Karpas-422 (cell line): ENCODE results near the gene MMP17. TPM values are rescaled to one million over a fixed set of nuclear protein-coding genes. Genes with fewer than 3 reads are reported as not detected.

Source experiments
- DNase-seq: peaks from one replicate; pipeline ENCODE4 v3.0.0-alpha.2; 2015
- H2AFZ ChIP-seq: fragments of 200-600 bp; sonication (generic); 2 replicates; pipeline ENCODE4 v1.6.1; 2014; ENCODE audit warnings: antibody characterized with exemption, low read length, mixed read lengths
- H3K27ac ChIP-seq: fragments of 200-600 bp; sonication (generic); 2 replicates; pipeline ENCODE4 v1.5.1; 2014; ENCODE audit warnings: mild to moderate bottlenecking, low read length, moderate library complexity
- H3K27me3 ChIP-seq: fragments of 200-600 bp; sonication (generic); 2 replicates; pipeline ENCODE4 v1.6.1; 2014; ENCODE audit warnings: low read length, mixed read lengths
- H3K36me3 ChIP-seq: fragments of 200-600 bp; sonication (generic); 2 replicates; pipeline ENCODE4 v1.6.1; 2014; ENCODE audit warnings: low read length, mixed read lengths; ENCODE audit not compliant: insufficient read depth
- H3K4me1 ChIP-seq: fragments of 200-600 bp; sonication (generic); 2 replicates; pipeline ENCODE4 v1.6.1; 2014; ENCODE audit warnings: mild to moderate bottlenecking, low read length, mixed read lengths
- H3K4me2 ChIP-seq: fragments of 200-600 bp; sonication (generic); 2 replicates; pipeline ENCODE4 v1.6.1; 2014; ENCODE audit warnings: low read length, low read depth, mild to moderate bottlenecking; ENCODE audit not compliant: poor library complexity, severe bottlenecking
- H3K4me3 ChIP-seq: fragments of 200-600 bp; sonication (generic); 2 replicates; pipeline ENCODE4 v1.5.1; 2014; ENCODE audit warnings: mild to moderate bottlenecking, antibody characterized with exemption, low read length, mixed read lengths
- H3K79me2 ChIP-seq: fragments of 200-600 bp; sonication (generic); 2 replicates; pipeline ENCODE4 v1.6.1; 2014; ENCODE audit warnings: mild to moderate bottlenecking, low read length, mixed read lengths
- H3K9ac ChIP-seq: fragments of 200-600 bp; sonication (generic); 2 replicates; pipeline ENCODE4 v1.6.0; 2014; ENCODE audit warnings: low read length
- H3K9me2 ChIP-seq: fragments of 200-600 bp; sonication (generic), shearing (Covaris generic); replicated peaks from 2 replicates; pipeline ENCODE4 v1.6.0; 2014; ENCODE audit warnings: mild to moderate bottlenecking, low read length, moderate library complexity; ENCODE audit not compliant: insufficient read depth
- H3K9me3 ChIP-seq: fragments of 300-700, 200-600 bp; sonication (generic); 2 replicates; pipeline ENCODE4 v1.6.1; 2014; ENCODE audit warnings: low read length, mixed read lengths
- H4K20me1 ChIP-seq: fragments of 200-600 bp; sonication (generic); 2 replicates; pipeline ENCODE4 v1.6.1; 2014; ENCODE audit warnings: mild to moderate bottlenecking, antibody characterized with exemption, low read length, low read depth; ENCODE audit not compliant: insufficient read depth
- total RNA-seq: library from RNA; depleted of rRNA; stranded (reverse); fragments of >200 nt; shearing (Covaris generic); gene quantifications from 2 replicates; pipeline ENCODE4 v1.2.3, GENCODE V29; 2014; ENCODE audit warnings: low replicate concordance

The MMP17 gene
- total RNA-seq, 1 experiment from 2014 or later, result not detected

- Histone ChIP-seq H3K4me1 (no peaks in the 10 kb centered on the region), H2AFZ (no peak overlapping the region), H3K4me3 (no peak overlapping the region), H3K9me2 (no peaks in the 10 kb centered on the region), H3K27ac (no peak overlapping the region), H4K20me1 (no peaks in the 10 kb centered on the region), H3K27me3 (no peaks in the 10 kb centered on the region), H3K4me2 (no peak overlapping the region), H3K36me3 (no peaks in the 10 kb centered on the region), H3K79me2 (no peaks in the 10 kb centered on the region), H3K9me3 (no peaks in the 10 kb centered on the region), H3K9ac (no peak overlapping the region)
- no peak for DNase-seq
These were observed 7.5 kb downstream of the MMP17 start for GRCh38 chr12:131835616-131836171.

GRCh38 chr12:131836193-131836592 lies 8.0 kb downstream of the MMP17 start:
- Histone ChIP-seq H3K4me3 (no peak overlapping the region), H3K4me2 (no peak overlapping the region), H4K20me1 (no peaks in the 10 kb centered on the region), H3K27me3 (no peaks in the 10 kb centered on the region), H3K9me3 (no peaks in the 10 kb centered on the region), H3K36me3 (no peaks in the 10 kb centered on the region), H3K27ac (no peak overlapping the region), H2AFZ (no peak overlapping the region), H3K4me1 (no peaks in the 10 kb centered on the region), H3K79me2 (no peaks in the 10 kb centered on the region), H3K9ac (no peak overlapping the region), H3K9me2 (no peaks in the 10 kb centered on the region)
- DNase-seq, result no peak

GRCh38 chr12:131836714-131837397 lies 8.7 kb downstream of the MMP17 start:
- Histone ChIP-seq H3K27ac (no peak overlapping the region), H3K4me2 (no peak overlapping the region), H3K9me3 (no peaks in the 10 kb centered on the region), H3K36me3 (no peaks in the 10 kb centered on the region), H3K4me1 (no peaks in the 10 kb centered on the region), H3K79me2 (no peaks in the 10 kb centered on the region), H3K4me3 (no peak overlapping the region), H3K9me2 (no peaks in the 10 kb centered on the region), H4K20me1 (no peaks in the 10 kb centered on the region), H3K9ac (no peak overlapping the region), H3K27me3 (no peaks in the 10 kb centered on the region), H2AFZ (no peak overlapping the region)
- no peak for DNase-seq

DNA sequence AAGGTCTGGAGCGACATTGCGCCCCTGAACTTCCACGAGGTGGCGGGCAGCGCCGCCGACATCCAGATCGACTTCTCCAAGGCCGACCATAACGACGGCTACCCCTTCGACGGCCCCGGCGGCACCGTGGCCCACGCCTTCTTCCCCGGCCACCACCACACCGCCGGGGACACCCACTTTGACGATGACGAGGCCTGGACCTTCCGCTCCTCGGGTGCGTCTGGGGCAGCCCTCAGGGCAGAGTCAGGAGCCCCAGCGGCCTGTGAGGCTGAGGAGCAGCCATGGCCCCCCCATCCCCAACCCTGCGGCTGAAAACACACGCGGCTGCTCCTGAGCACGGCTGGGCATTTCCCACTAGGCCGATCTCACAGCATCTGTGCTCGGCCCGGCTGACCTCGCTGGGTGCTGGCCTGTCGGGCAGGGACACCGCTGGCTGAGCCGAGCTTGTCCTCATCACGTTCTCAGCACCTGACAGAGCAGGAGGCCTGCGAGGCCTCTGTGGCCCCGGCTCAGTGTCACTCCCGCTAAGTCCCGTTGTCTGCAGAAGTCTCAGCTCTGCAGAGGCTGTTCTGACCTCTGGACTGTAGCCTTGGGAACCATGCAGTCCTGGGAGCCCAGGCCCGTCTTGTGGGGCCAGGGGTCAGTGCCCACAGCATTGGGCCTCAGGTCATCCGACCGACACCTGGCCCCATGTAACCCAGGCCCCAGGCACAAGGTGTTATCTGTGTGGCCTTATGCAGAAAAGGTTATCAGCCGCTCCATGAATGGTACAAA lies 12.6 kb downstream of the MMP17 start:
- no peak for DNase-seq
- H2AFZ ChIP-seq, result no peak overlapping the region
- H3K9me2 ChIP-seq, result no peaks in the 10 kb centered on the region
- H4K20me1 ChIP-seq, result no peaks in the 10 kb centered on the region
- no peaks in the 10 kb centered on the region for H3K9me3 ChIP-seq
- H3K4me3 ChIP-seq, result no peak overlapping the region
- no peak overlapping the region for H3K27ac ChIP-seq
- H3K27me3 ChIP-seq, result no peaks in the 10 kb centered on the region
- H3K4me1 ChIP-seq, result no peaks in the 10 kb centered on the region
- no peaks in the 10 kb centered on the region for H3K36me3 ChIP-seq
- no peaks in the 10 kb centered on the region for H3K79me2 ChIP-seq
- no peak overlapping the region for H3K4me2 ChIP-seq
- no peak overlapping the region for H3K9ac ChIP-seq

GRCh38 chr12:131841547-131841946 lies 13.4 kb downstream of the MMP17 start:
- Histone ChIP-seq H3K4me3 (no peak overlapping the region), H3K9me2 (no peaks in the 10 kb centered on the region), H2AFZ (no peak overlapping the region), H3K9me3 (no peaks in the 10 kb centered on the region), H3K27me3 (no peaks in the 10 kb centered on the region), H3K27ac (no peak overlapping the region), H3K79me2 (no peaks in the 10 kb centered on the region), H4K20me1 (no peaks in the 10 kb centered on the region), H3K9ac (no peak overlapping the region), H3K36me3 (no peaks in the 10 kb centered on the region), H3K4me2 (no peak overlapping the region), H3K4me1 (no peaks in the 10 kb centered on the region)
- no peak for DNase-seq

DNA sequence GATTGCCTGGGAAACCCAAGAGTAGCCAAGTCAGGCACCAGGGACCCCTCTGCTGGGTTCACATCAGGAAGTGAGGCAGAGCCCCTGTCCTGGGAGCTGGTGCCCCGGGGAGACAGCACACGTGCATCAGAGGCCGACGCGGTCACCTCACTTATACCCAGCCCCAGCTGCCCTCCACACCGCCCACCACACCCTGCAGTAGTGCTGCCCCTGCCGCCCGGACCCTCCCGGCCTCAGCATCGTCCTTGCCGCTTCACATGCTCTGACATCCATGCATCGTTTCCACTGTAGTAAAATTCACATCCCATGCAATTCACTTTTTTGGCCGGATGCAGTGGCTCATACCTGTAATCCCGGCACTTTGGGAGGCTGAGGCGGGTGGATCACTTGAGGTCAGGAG lies 14.0 kb downstream of the MMP17 start:
- Histone ChIP-seq H3K4me1 (no peaks in the 10 kb centered on the region), H3K36me3 (no peaks in the 10 kb centered on the region), H3K9me3 (no peaks in the 10 kb centered on the region), H3K27me3 (no peaks in the 10 kb centered on the region), H3K9ac (no peak overlapping the region), H3K9me2 (no peaks in the 10 kb centered on the region), H3K4me2 (no peak overlapping the region), H3K4me3 (no peak overlapping the region), H3K27ac (no peak overlapping the region), H4K20me1 (no peaks in the 10 kb centered on the region), H2AFZ (no peak overlapping the region), H3K79me2 (no peaks in the 10 kb centered on the region)
- DNase-seq, result no peak

GRCh38 chr12:131843527-131843926 lies 15.3 kb downstream of the MMP17 start:
- Histone ChIP-seq H3K9me3 (no peaks in the 10 kb centered on the region), H3K79me2 (no peaks in the 10 kb centered on the region), H3K4me3 (no peak overlapping the region), H3K9me2 (no peaks in the 10 kb centered on the region), H3K9ac (no peak overlapping the region), H4K20me1 (no peaks in the 10 kb centered on the region), H2AFZ (no peak overlapping the region), H3K4me1 (no peaks in the 10 kb centered on the region), H3K4me2 (no peak overlapping the region), H3K27me3 (no peaks in the 10 kb centered on the region), H3K27ac (no peak overlapping the region), H3K36me3 (no peaks in the 10 kb centered on the region)
- no peak for DNase-seq

GRCh38 chr12:131844140-131844539 lies 15.9 kb downstream of the MMP17 start:
- no peak overlapping the region for H3K27ac ChIP-seq
- H3K4me1 ChIP-seq, result no peaks in the 10 kb centered on the region
- no peak overlapping the region for H3K4me2 ChIP-seq
- H3K9ac ChIP-seq, result no peak overlapping the region
- no peaks in the 10 kb centered on the region for H4K20me1 ChIP-seq
- no peak for DNase-seq
- no peak overlapping the region for H2AFZ ChIP-seq
- H3K79me2 ChIP-seq, result no peaks in the 10 kb centered on the region
- no peaks in the 10 kb centered on the region for H3K36me3 ChIP-seq
- H3K9me3 ChIP-seq, result no peaks in the 10 kb centered on the region
- H3K4me3 ChIP-seq, result no peak overlapping the region
- H3K9me2 ChIP-seq, result no peaks in the 10 kb centered on the region
- no peaks in the 10 kb centered on the region for H3K27me3 ChIP-seq
